H1 (cell line): ENCODE results near the gene IZUMO4. TPM values are rescaled to one million over a fixed set of nuclear protein-coding genes. Genes with fewer than 3 reads are reported as not detected.
A peak's percentile ranks its signal among the peaks of the same experiment; 100 is the strongest.

Experiments used
- BACH1 ChIP-seq: IDR thresholded peaks from 2 replicates; pipeline ENCODE4 v1.6.1; 2012; ENCODE audit warnings: low read length, improper control_type of control experiment
- BCL11A ChIP-seq, 2 experiments: IDR thresholded peaks; one replicate each; pipeline ENCODE4 v1.6.1; 2011; ENCODE audit warnings: low read depth in 2 of 2, low read length in 2 of 2, mild to moderate bottlenecking in 2 of 2
- CBX5 ChIP-seq: fragments of 300-800, 300-1000 bp; sonication (generic); IDR thresholded peaks from 2 replicates; pipeline ENCODE4 v1.7.1; 2016; ENCODE audit warnings: antibody characterized with exemption, low read length, low read depth
- CREB1 ChIP-seq: IDR thresholded peaks from 2 replicates; pipeline ENCODE4 v1.6.1; 2012; ENCODE audit warnings: inconsistent platforms
- FOSL1 ChIP-seq: IDR thresholded peaks from 2 replicates; pipeline ENCODE4 v1.6.1; 2011; ENCODE audit warnings: mild to moderate bottlenecking, low read depth, low read length, moderate library complexity; ENCODE audit not compliant: insufficient read depth
- GABPA ChIP-seq: IDR thresholded peaks from 2 replicates; pipeline ENCODE4 v1.6.1; 2011; ENCODE audit warnings: mild to moderate bottlenecking, low read length, moderate library complexity, borderline replicate concordance; ENCODE audit not compliant: insufficient read depth
- JUN ChIP-seq: IDR thresholded peaks from 2 replicates; pipeline ENCODE4 v1.6.1; 2011; ENCODE audit warnings: low read depth, mild to moderate bottlenecking, improper control_type of control experiment, low read length
- KDM4A ChIP-seq: IDR thresholded peaks from one replicate; pipeline ENCODE4 v1.7.1; 2012; ENCODE audit warnings: low read depth, mild to moderate bottlenecking, moderate library complexity, low read length, inconsistent platforms; ENCODE audit not compliant: severe bottlenecking
- MAX ChIP-seq: IDR thresholded peaks from 2 replicates; pipeline ENCODE4 v1.6.1; 2012; ENCODE audit warnings: inconsistent platforms
- NRF1 ChIP-seq: IDR thresholded peaks from 2 replicates; pipeline ENCODE4 v1.6.1; 2011; ENCODE audit warnings: mild to moderate bottlenecking, low read depth, low read length, improper control_type of control experiment
- PHF8 ChIP-seq: fragments of 200-600 bp; sonication (generic); conservative IDR thresholded peaks from 2 replicates; pipeline ENCODE4 v1.7.1; 2012; ENCODE audit warnings: low read depth, mild to moderate bottlenecking, inconsistent platforms, low read length, moderate library complexity
- POU5F1 ChIP-seq: IDR thresholded peaks from 2 replicates; pipeline ENCODE4 v1.6.1; 2011; ENCODE audit warnings: low read depth, mild to moderate bottlenecking, low read length, moderate library complexity
- RXRA ChIP-seq: IDR thresholded peaks from 2 replicates; pipeline ENCODE4 v1.6.1; 2011; ENCODE audit warnings: low read depth, mild to moderate bottlenecking, low read length, moderate library complexity; ENCODE audit not compliant: insufficient read depth
- SIN3A ChIP-seq, 2 experiments: IDR thresholded peaks in 1 of 2; conservative IDR thresholded peaks in 1 of 2; 2 replicates each; pipeline ENCODE4 v1.6.1; 2011 to 2012; ENCODE audit warnings: low read length in 2 of 2, improper control_type of control experiment in 1 of 2, low read depth in 1 of 2, mild to moderate bottlenecking in 1 of 2
- SIRT6 ChIP-seq: IDR thresholded peaks from one replicate; pipeline ENCODE4 v1.7.1; 2012; ENCODE audit warnings: low read length, inconsistent platforms
- SIX5 ChIP-seq: IDR thresholded peaks from 2 replicates; pipeline ENCODE4 v1.6.1; 2011; ENCODE audit warnings: mild to moderate bottlenecking, low read depth, low read length
- SRF ChIP-seq: IDR thresholded peaks from 2 replicates; pipeline ENCODE4 v1.6.1; 2011; ENCODE audit warnings: mild to moderate bottlenecking, low read depth, low read length, moderate library complexity
- SUZ12 ChIP-seq: fragments of 200-600 bp; sonication (generic); IDR thresholded peaks from 2 replicates; pipeline ENCODE4 v1.6.1; 2012; ENCODE audit warnings: mild to moderate bottlenecking, inconsistent platforms, low read length, moderate library complexity, mixed read lengths
- TAF1 ChIP-seq: IDR thresholded peaks from 2 replicates; pipeline ENCODE4 v1.6.1; 2011; ENCODE audit warnings: mild to moderate bottlenecking, low read depth, low read length
- TBP ChIP-seq: IDR thresholded peaks from 2 replicates; pipeline ENCODE4 v1.6.1; 2011; ENCODE audit warnings: low read depth, low read length, improper control_type of control experiment
- TEAD4 ChIP-seq: IDR thresholded peaks from 2 replicates; pipeline ENCODE4 v1.6.1; 2012; ENCODE audit warnings: low read depth, low read length, inconsistent platforms, mixed read lengths
- ZNF274 ChIP-seq: IDR thresholded peaks from 2 replicates; pipeline ENCODE4 v1.7.0; 2012; ENCODE audit warnings: low read length, borderline replicate concordance; ENCODE audit errors: extremely low read depth
- polyA plus RNA-seq, 7 experiments: library from polyadenylated mRNA; depleted of rRNA in 3 of 7; stranded (reverse) in 5 of 7; unstranded in 2 of 7; fragments of >200 nt in 5 of 7; fragments of 200-250 nt in 2 of 7; gene quantifications; 1 replicate in 5 of 7; 2 replicates in 1 of 7; 4 replicates in 1 of 7; pipeline versions ENCODE4 v1.2.1 to v1.2.3, GENCODE V29; 2011 to 2013; ENCODE audit warnings: missing spikeins in 2 of 7, mixed read lengths in 2 of 7
- total RNA-seq: library from RNA; stranded (reverse); fragmentation: NEBNext Ultra II Directional; extraction: Animal tissue kit (Norgen Biotek cat#: 25700); gene quantifications from 2 replicates; pipeline ENCODE4 v1.2.1, GENCODE V29; 2021
- TF ChIP-seq, protein P1 (sequence below): IDR thresholded peaks from 2 replicates; pipeline ENCODE4 v1.6.1; 2012; ENCODE audit warnings: low read length, inconsistent platforms

IZUMO4 gene
- total and polyA plus RNA-seq, 2 of the 8 experiments (the other 6 are each of a cell fraction or from before 2014, with no cell fraction given), result 1.8 to 1.9 TPM

- TF ChIP-seq ZNF274 (no peak), GABPA (peak; percentile 16; the same call in 1 of the 2 replicates), SUZ12 (no peak), RXRA (no peak), TEAD4 (no peak), TAF1 (peak; percentile 99), SIN3A (conservative IDR thresholded peaks at IDR 0.05 in 1 of 2, IDR thresholded peaks at IDR 0.05 in 1 of 2; ENCODE audit: low read depth in 1 of 2, low read length in 2 of 2) (peak in 1 of 2 experiments; percentile 55; a peak in 2 of 4 replicates), POU5F1 (no peak), SIX5 (no peak), BCL11A (IDR thresholded peaks at IDR 0.05; ENCODE audit: low read depth in 2 of 2, low read length in 2 of 2) (no peak), CREB1 (peak; percentile 88), TBP (peak; percentile 97), SRF (no peak), MAX (peak; percentile 65), JUN (no peak), FOSL1 (no peak), NRF1 (peak; percentile 98), BACH1 (no peak), CBX5 (no peak), SIRT6 (no peak), KDM4A (peak; percentile 19), PHF8 (peak; percentile 84)
- TF ChIP-seq, protein P1, sequence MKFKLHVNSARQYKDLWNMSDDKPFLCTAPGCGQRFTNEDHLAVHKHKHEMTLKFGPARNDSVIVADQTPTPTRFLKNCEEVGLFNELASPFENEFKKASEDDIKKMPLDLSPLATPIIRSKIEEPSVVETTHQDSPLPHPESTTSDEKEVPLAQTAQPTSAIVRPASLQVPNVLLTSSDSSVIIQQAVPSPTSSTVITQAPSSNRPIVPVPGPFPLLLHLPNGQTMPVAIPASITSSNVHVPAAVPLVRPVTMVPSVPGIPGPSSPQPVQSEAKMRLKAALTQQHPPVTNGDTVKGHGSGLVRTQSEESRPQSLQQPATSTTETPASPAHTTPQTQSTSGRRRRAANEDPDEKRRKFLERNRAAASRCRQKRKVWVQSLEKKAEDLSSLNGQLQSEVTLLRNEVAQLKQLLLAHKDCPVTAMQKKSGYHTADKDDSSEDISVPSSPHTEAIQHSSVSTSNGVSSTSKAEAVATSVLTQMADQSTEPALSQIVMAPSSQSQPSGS, result no peak
These were observed 45.5 kb upstream of the IZUMO4 start, which contains the start of gene MKNK2 (continued) for GRCh38 chr19:2050991-2051772.
